ENCODE measurements around the gene USP17L11.
"Not testable (repeated sequence)": the region's sequence is repeated elsewhere in the genome, so short reads cannot be mapped to it uniquely, and the experiment has no call there.

The USP17L11 gene

GRCh38 chr4:9215105-9215504 lies at the start of gene USP17L11:
USP17L11 (plus strand) TSS chr4:9215405; CDS start chr4:9215405, 0 bp downstream.
- DNase-seq: not testable (repeated sequence)

- not testable (repeated sequence) for DNase-seq
Measured at GRCh38 chr4:9165990-9166389, 49.2 kb upstream of the USP17L11 start.

GRCh38 chr4:9169791-9170459 lies 45.3 kb upstream of the USP17L11 start, which contains the start of gene FAM90A26:
FAM90A26 (plus strand) TSS chr4:9170409; CDS start chr4:9173173, 2,764 bp downstream.
- DNase-seq: not testable (repeated sequence)

- DNase-seq: not testable (repeated sequence)
Measured at GRCh38 chr4:9210357-9210756, 4.8 kb upstream of the USP17L11 start, which contains the start of gene USP17L10. USP17L10 (plus strand) TSS chr4:9210657; CDS start chr4:9210657, 0 bp downstream.

GRCh38 chr4:9214701-9215100 lies 504 bp upstream of the USP17L11 start:
- not testable (repeated sequence) for DNase-seq

GRCh38 chr4:9219852-9220251 lies 4.6 kb downstream of the USP17L11 start, which contains the start of gene USP17L12:
USP17L12 (plus strand) TSS chr4:9220152; CDS start chr4:9220152, 0 bp downstream.
- not testable (repeated sequence) for DNase-seq

- DNase-seq: not testable (repeated sequence)
Measured at GRCh38 chr4:9224596-9224995, 9.4 kb downstream of the USP17L11 start, which contains the start of gene USP17L13. USP17L13 (plus strand) TSS chr4:9224896; CDS start chr4:9224896, 0 bp downstream.

- not testable (repeated sequence) for DNase-seq
Measured at GRCh38 chr4:9230249-9230648, 15.0 kb downstream of the USP17L11 start.

GRCh38 chr4:9234085-9234484 lies 18.9 kb downstream of the USP17L11 start, which contains the start of gene USP17L15:
USP17L15 (plus strand) TSS chr4:9234385; CDS start chr4:9234385, 0 bp downstream.
- DNase-seq: not testable (repeated sequence)

GRCh38 chr4:9238461-9238860 lies 23.3 kb downstream of the USP17L11 start:
- not testable (repeated sequence) for DNase-seq

- DNase-seq: not testable (repeated sequence)
Measured at GRCh38 chr4:9243579-9243978, 28.4 kb downstream of the USP17L11 start, which contains the start of gene USP17L17. USP17L17 (plus strand) TSS chr4:9243879; CDS start chr4:9243879, 0 bp downstream.

GRCh38 chr4:9247953-9248680 lies 32.9 kb downstream of the USP17L11 start, which contains the start of gene USP17L18:
USP17L18 (plus strand) TSS chr4:9248630; CDS start chr4:9248630, 0 bp downstream.
- DNase-seq: not testable (repeated sequence)

GRCh38 chr4:9253078-9253477 lies 37.9 kb downstream of the USP17L11 start, which contains the start of gene USP17L19:
USP17L19 (plus strand) TSS chr4:9253378; CDS start chr4:9253378, 0 bp downstream.
- DNase-seq: not testable (repeated sequence)

- DNase-seq: not testable (repeated sequence)
Measured at GRCh38 chr4:9257824-9258223, 42.6 kb downstream of the USP17L11 start, which contains the start of gene USP17L20. USP17L20 (plus strand) TSS chr4:9258124; CDS start chr4:9258124, 0 bp downstream.

GRCh38 chr4:9262572-9262971 lies 47.4 kb downstream of the USP17L11 start, which contains the start of gene USP17L21:
USP17L21 (plus strand) TSS chr4:9262872; CDS start chr4:9262872, 0 bp downstream.
- not testable (repeated sequence) for DNase-seq
